Activated CD4-positive, alpha-beta memory T cell treated with anti-CD3 and anti-CD28 coated beads for 36 hours (primary cell): ENCODE results near the gene DNAH8. TPM values are rescaled to one million over a fixed set of nuclear protein-coding genes. Genes with fewer than 3 reads are reported as not detected.
"Not testable (repeated sequence)": the region's sequence is repeated elsewhere in the genome, so short reads cannot be mapped to it uniquely, and the experiment has no call there.

ENCODE experiments used
- CTCF ChIA-PET: fragments of 350-600 bp; sonication (Branson Sonifier 250); formaldehyde crosslinking; loops from one replicate; lab custom pipeline; 2021; ENCODE audit warnings: antibody characterized with exemption, inconsistent platforms; lab: Charles Lee
- POLR2A ChIA-PET: fragments of 350-600 bp; sonication (Branson Sonifier 250); formaldehyde crosslinking; loops from one replicate; lab custom pipeline; 2021; ENCODE audit warnings: antibody characterized with exemption; lab: Charles Lee
- DNase-seq: peaks from one replicate; pipeline ENCODE4 v3.0.0-alpha.2; 2020
- H3K27ac Mint-ChIP-seq: one replicate; pipeline ENCODE4 v1.8.0; 2021; ENCODE audit warnings: mixed read lengths
- H3K27me3 Mint-ChIP-seq: one replicate; pipeline ENCODE4 v1.8.0; 2021; ENCODE audit warnings: mixed read lengths
- H3K36me3 Mint-ChIP-seq: one replicate; pipeline ENCODE4 v1.8.0; 2021; ENCODE audit warnings: mixed read lengths
- H3K4me1 Mint-ChIP-seq: one replicate; pipeline ENCODE4 v1.8.0; 2021; ENCODE audit warnings: low read depth, mixed read lengths
- H3K4me3 Mint-ChIP-seq: one replicate; pipeline ENCODE4 v1.8.0; 2021; ENCODE audit warnings: mild to moderate bottlenecking, mixed read lengths
- H3K9me3 Mint-ChIP-seq: one replicate; pipeline ENCODE4 v1.8.0; 2021; ENCODE audit warnings: mixed read lengths
- intact Hi-C: fragments of 100-400 bp; cut with micrococcal nuclease; formaldehyde crosslinking; loops from one replicate; pipeline ENCODE4 v1.15.1; 2023
- total RNA-seq, 2 experiments: library from RNA; stranded (reverse); gene quantifications; one replicate each; pipeline ENCODE4 v1.2.3, GENCODE V29; 2021

DNAH8 gene
- total RNA-seq, 2 experiments from 2014 or later: 0.02 to 0.22 TPM

- Mint-ChIP-seq H3K4me1 (no peaks in the 10 kb centered on the region), H3K36me3 (no peaks in the 10 kb centered on the region), H3K27me3 (peaks cover 14% of the 10 kb centered on the region), H3K27ac (no peak overlapping the region), H3K4me3 (no peak overlapping the region), H3K9me3 (no peaks in the 10 kb centered on the region)
- intact Hi-C loops: no loop called here
- DNase-seq: no peak
- ChIA-PET CTCF (interaction anchor here (0.6 to 0.8 kb wide), 2 partner anchors 11 to 375 kb away, joined by 3 to 4 read pairs; no protein-coding TSS in a partner anchor), POLR2A (no interaction called here)
Measured at GRCh38 chr6:38784506-38785235, 69.6 kb downstream of the DNAH8 start.

- H3K27ac Mint-ChIP-seq: no peak overlapping the region
- ChIA-PET CTCF (no interaction called here), POLR2A (no interaction called here)
- H3K9me3 Mint-ChIP-seq: no peaks in the 10 kb centered on the region
- no peaks in the 10 kb centered on the region for H3K36me3 Mint-ChIP-seq
- no peaks in the 10 kb centered on the region for H3K4me1 Mint-ChIP-seq
- H3K4me3 Mint-ChIP-seq: no peak overlapping the region
- H3K27me3 Mint-ChIP-seq: peaks cover 9% of the 10 kb centered on the region
- intact Hi-C loops: no loop called here
- DNase-seq: no peak
Measured at GRCh38 chr6:38786486-38786885, 71.4 kb downstream of the DNAH8 start.

- CTCF ChIA-PET: no interaction called here
- H3K4me1 Mint-ChIP-seq: no peaks in the 10 kb centered on the region
- POLR2A ChIA-PET: no interaction called here
- DNase-seq: no peak
- intact Hi-C loops: no loop called here
- no peak overlapping the region for H3K27ac Mint-ChIP-seq
- H3K4me3 Mint-ChIP-seq: no peak overlapping the region
- H3K27me3 Mint-ChIP-seq: peaks cover 5% of the 10 kb centered on the region
- H3K36me3 Mint-ChIP-seq: no peaks in the 10 kb centered on the region
- no peaks in the 10 kb centered on the region for H3K9me3 Mint-ChIP-seq
Measured at GRCh38 chr6:38789256-38789655, 74.1 kb downstream of the DNAH8 start.

- intact Hi-C loops: no loop called here
- Mint-ChIP-seq H3K27me3 (peaks cover 14% of the 10 kb centered on the region), H3K9me3 (no peaks in the 10 kb centered on the region), H3K36me3 (no peaks in the 10 kb centered on the region), H3K27ac (no peak overlapping the region), H3K4me1 (no peaks in the 10 kb centered on the region), H3K4me3 (no peak overlapping the region)
- ChIA-PET CTCF (no interaction called here), POLR2A (no interaction called here)
- no peak for DNase-seq
Measured at GRCh38 chr6:38792356-38792755, 77.2 kb downstream of the DNAH8 start.

DNA sequence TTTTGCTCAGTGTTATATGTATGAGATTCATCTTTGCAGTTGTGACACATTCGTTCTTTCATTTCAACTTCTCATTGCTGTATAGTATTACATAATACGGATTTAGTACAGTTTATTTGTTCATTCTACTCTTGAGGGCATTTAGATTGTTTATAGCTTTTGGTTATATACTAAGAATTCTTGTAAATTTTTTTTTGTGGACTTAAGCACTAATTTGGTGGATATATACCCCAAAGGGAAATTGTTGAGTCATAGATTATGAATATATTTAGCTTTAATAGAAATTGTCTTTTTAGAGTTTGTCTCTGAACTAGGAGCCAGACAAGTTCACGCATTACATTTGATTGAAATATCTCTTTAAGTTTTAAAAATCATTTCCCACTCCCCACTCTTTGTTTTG is 79.6 kb downstream of the DNAH8 start:
- intact Hi-C loops: no loop called here
- H3K27ac Mint-ChIP-seq: no peak overlapping the region
- no peak for DNase-seq
- ChIA-PET CTCF (interaction anchor here (0.7 to 1.2 kb wide), 3 partner anchors 14 to 164 kb away, joined by 3 read pairs; no protein-coding TSS in a partner anchor), POLR2A (no interaction called here)
- H3K9me3 Mint-ChIP-seq: no peaks in the 10 kb centered on the region
- no peak overlapping the region for H3K4me3 Mint-ChIP-seq
- H3K4me1 Mint-ChIP-seq: no peaks in the 10 kb centered on the region
- H3K36me3 Mint-ChIP-seq: no peaks in the 10 kb centered on the region
- H3K27me3 Mint-ChIP-seq: peaks cover 31% of the 10 kb centered on the region

DNA sequence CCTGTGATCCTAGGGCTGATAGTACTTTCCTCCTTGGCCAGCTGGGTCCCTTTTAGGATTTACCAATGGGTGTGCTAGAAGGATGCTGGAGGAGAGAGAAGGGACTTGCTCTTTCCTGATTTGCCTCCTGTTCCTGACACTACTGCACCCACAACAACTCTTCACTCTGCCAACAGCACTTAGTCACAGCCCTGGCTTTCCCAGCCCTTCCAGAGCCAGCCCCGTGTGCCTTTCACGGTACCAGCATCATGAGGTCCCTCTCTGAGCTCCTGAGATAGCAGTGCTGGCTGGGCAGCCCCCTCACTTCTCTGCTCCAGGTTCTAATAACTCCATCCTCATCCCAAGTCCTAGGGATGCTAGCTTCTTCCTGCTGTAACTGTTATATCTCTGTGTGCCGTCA is 80.9 kb downstream of the DNAH8 start:
- peaks cover 41% of the 10 kb centered on the region for H3K27me3 Mint-ChIP-seq
- no peaks in the 10 kb centered on the region for H3K9me3 Mint-ChIP-seq
- no peaks in the 10 kb centered on the region for H3K36me3 Mint-ChIP-seq
- CTCF ChIA-PET: interaction anchor here (0.6 kb wide), 1 partner anchor 808 kb away, joined by 3 read pairs; no protein-coding TSS in a partner anchor
- H3K4me3 Mint-ChIP-seq: no peak overlapping the region
- H3K27ac Mint-ChIP-seq: no peak overlapping the region
- H3K4me1 Mint-ChIP-seq: no peaks in the 10 kb centered on the region
- no peak for DNase-seq
- intact Hi-C loops: no loop called here
- POLR2A ChIA-PET: interaction anchor here (0.7 kb wide), 1 partner anchor 12 kb away, joined by 3 read pairs; no protein-coding TSS in a partner anchor

DNA sequence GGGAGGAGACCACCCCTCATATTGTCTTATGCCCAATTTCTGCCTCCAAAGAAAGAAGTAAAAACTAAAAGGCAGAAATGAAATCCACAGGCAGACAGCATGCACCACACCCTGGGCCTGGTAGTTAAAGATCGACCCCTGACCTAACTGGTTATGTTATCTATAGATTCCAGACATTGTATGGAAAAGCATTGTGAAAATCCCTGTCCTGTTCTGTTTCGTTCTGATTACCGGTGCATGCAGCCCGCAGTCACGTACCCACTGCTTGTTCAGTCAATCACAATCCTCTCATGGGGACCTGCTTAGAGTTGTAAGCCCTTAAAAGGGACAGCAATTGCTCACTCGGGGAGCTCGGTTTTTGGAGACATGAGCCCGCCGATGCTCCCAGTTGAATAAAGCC is 81.3 kb downstream of the DNAH8 start:
- H3K4me3 Mint-ChIP-seq, intact Hi-C loops, H3K36me3 Mint-ChIP-seq, H3K27ac Mint-ChIP-seq, DNase-seq, H3K9me3 Mint-ChIP-seq, H3K4me1 Mint-ChIP-seq: not testable (repeated sequence)
- H3K27me3 Mint-ChIP-seq: peaks cover 44% of the 10 kb centered on the region
- ChIA-PET CTCF (interaction anchor here (0.6 kb wide), 1 partner anchor 808 kb away, joined by 3 read pairs; no protein-coding TSS in a partner anchor), POLR2A (interaction anchor here (0.7 kb wide), 1 partner anchor 13 kb away, joined by 3 read pairs; no protein-coding TSS in a partner anchor)

GRCh38 chr6:38796850-38797249 is 81.7 kb downstream of the DNAH8 start:
- Mint-ChIP-seq H3K27me3 (peaks cover 46% of the 10 kb centered on the region), H3K27ac (no peak overlapping the region), H3K9me3 (no peaks in the 10 kb centered on the region), H3K36me3 (no peaks in the 10 kb centered on the region), H3K4me1 (no peaks in the 10 kb centered on the region), H3K4me3 (no peak overlapping the region)
- ChIA-PET POLR2A (no interaction called here), CTCF (no interaction called here)
- intact Hi-C loops: no loop called here
- no peak for DNase-seq

DNA sequence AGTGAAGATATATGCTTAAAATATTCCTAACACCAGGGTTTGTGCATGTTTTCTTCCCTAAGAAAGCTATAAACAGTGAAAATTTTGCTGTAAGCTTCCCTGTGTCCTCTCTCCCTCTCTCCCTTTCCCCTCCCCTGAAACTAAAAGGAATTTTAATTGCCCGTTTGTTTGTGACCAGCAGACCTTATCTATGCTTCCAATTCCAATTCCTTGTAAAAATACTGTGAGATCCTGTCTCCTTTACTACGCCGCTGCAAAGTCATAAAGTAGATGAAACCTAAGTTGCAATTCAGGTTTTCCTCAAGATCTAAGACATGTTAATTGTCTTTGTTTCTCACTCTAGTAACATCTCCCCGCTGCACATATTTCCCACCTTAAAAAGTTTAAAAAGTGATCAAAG is 82.3 kb downstream of the DNAH8 start:
- intact Hi-C loops: no loop called here
- Mint-ChIP-seq H3K27me3 (peaks cover 46% of the 10 kb centered on the region), H3K27ac (no peak overlapping the region), H3K9me3 (no peaks in the 10 kb centered on the region), H3K36me3 (no peaks in the 10 kb centered on the region), H3K4me3 (no peak overlapping the region), H3K4me1 (no peaks in the 10 kb centered on the region)
- ChIA-PET CTCF (no interaction called here), POLR2A (no interaction called here)
- no peak for DNase-seq

DNA sequence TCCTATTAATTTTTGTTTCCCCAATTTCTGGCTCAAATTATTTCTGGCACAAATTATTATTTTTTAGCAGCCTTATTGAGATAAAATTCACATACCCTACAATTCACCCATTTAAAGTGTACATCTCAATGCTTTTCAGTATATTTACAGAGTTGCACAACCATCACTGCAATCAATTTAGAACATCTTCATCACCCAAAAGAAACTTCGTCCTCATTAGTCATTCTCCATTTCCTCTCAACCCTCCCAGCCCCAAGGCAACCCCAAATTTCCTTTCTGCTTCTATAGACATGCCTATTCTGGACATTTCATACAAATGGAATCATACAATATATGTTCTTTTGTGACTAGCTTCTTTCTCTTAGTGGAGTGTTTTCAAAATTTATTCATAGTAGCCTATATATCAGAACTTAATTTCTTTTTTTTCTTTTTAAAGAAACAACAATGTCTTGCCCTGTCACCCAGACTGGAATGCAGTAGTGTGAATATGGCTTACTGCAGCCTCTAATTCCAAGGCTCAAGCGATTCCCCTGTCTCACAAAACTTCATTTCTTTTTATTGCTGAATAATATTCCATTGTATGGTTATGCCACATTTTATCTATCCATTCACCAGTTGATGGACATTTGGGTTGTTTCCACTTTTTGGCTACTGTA is 84.5 kb downstream of the DNAH8 start:
- DNase-seq: no peak
- CTCF ChIA-PET: no interaction called here
- Mint-ChIP-seq H3K4me1 (no peaks in the 10 kb centered on the region), H3K9me3 (no peaks in the 10 kb centered on the region), H3K27ac (no peak overlapping the region), H3K36me3 (no peaks in the 10 kb centered on the region), H3K27me3 (peaks cover 49% of the 10 kb centered on the region), H3K4me3 (no peak overlapping the region)
- intact Hi-C loops: no loop called here
- POLR2A ChIA-PET: no interaction called here

- Mint-ChIP-seq H3K27me3 (peaks cover 52% of the 10 kb centered on the region), H3K9me3 (no peaks in the 10 kb centered on the region), H3K36me3 (no peaks in the 10 kb centered on the region), H3K4me3 (no peak overlapping the region), H3K27ac (no peak overlapping the region), H3K4me1 (no peaks in the 10 kb centered on the region)
- POLR2A ChIA-PET: no interaction called here
- CTCF ChIA-PET: interaction anchor here (0.6 kb wide), 1 partner anchor 72 kb away, joined by 4 read pairs; no protein-coding TSS in a partner anchor
- no peak for DNase-seq
- intact Hi-C loops: no loop called here
Measured at GRCh38 chr6:38801305-38801704, 86.2 kb downstream of the DNAH8 start.

GRCh38 chr6:38802497-38802896 is 87.4 kb downstream of the DNAH8 start:
- Mint-ChIP-seq H3K27me3 (peaks cover 54% of the 10 kb centered on the region), H3K27ac (no peak overlapping the region), H3K36me3 (no peaks in the 10 kb centered on the region), H3K4me3 (no peak overlapping the region), H3K9me3 (no peaks in the 10 kb centered on the region), H3K4me1 (no peaks in the 10 kb centered on the region)
- CTCF ChIA-PET: no interaction called here
- POLR2A ChIA-PET: no interaction called here
- intact Hi-C loops: no loop called here
- DNase-seq: no peak
